Myocyte (in vitro differentiated cells): Measurements from ENCODE around the gene SPAG8. TPM values are rescaled to one million over a fixed set of nuclear protein-coding genes. Genes with fewer than 3 reads are reported as not detected.

Experiments
- DNase-seq: peaks from one replicate; pipeline ENCODE4 v3.0.0-alpha.2; 2012; ENCODE audit warnings: low read depth
- total RNA-seq: library from RNA; depleted of rRNA; stranded (reverse); fragments of >200 nt; gene quantifications from 2 replicates; pipeline ENCODE4 v1.2.3, GENCODE V29; 2014

SPAG8 gene
- total RNA-seq, 1 donor from 2014 or later = 3.4 TPM

GRCh38 chr9:35778496-35778895 lies 33.6 kb downstream of the SPAG8 start:
- DNase-seq = no peak

GRCh38 chr9:35776018-35776417 lies 36.0 kb downstream of the SPAG8 start:
- peak; percentile 17 for DNase-seq

DNA sequence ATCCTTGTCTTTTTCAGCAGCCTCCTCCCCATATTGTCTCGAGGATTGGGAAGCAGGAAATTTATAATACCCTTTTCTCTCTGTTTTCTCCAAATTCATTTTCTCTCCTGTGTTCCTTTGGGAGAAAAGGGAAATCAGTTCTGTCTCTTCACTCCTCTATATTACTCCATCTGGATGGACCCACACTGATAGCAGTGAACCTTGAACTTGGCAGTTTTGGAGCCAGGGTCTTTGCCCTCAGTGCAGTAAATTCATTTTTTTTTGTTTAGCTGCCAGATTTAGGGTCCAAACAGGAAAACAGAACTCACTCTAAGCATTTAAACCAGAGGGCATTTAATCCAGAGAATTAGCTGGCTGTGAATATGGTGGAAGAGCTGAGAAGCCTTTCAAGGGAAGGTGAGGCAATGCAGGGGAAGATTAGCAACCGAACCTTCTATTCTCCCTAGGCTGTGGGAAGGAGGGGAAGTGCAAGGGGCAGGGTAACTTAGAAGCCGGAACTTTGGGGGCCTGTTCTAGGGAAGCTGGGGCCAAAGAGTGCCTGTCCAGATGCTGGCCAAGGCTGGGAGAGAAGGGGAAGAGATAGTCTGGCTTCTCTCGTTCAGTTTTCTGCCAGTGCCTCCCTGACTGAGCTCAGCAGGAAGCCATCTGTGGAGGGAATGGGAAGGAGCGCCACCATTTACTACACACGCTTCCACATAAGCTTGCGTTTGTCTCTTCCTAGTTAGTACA lies 37.0 kb downstream of the SPAG8 start:
- no peak for DNase-seq

GRCh38 chr9:35771943-35772342 lies 40.1 kb downstream of the SPAG8 start:
- no peak for DNase-seq

GRCh38 chr9:35771534-35771933 lies 40.5 kb downstream of the SPAG8 start:
- DNase-seq = no peak

- no peak for DNase-seq
These were observed 41.0 kb downstream of the SPAG8 start for GRCh38 chr9:35771075-35771433.

- DNase-seq = no peak
These were observed 42.3 kb downstream of the SPAG8 start for GRCh38 chr9:35769763-35770162.

DNA sequence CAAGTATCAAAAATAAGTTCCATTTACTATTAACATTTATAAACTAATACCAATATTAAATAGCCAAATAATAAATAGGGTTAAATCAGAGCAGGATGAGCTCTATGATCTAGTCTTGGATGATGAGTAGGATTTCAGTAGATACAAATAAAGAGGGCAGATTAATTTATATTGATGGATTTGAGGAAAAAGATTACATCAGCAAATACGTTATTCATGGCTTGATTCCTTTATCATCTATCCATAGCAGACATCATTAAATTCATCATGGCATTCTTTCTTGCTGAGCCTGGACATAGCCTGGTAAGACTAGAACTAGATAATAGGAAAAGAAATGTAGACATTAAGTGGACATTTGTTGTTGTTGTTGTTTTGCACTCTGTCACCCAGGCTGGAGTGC lies 44.6 kb downstream of the SPAG8 start:
- DNase-seq = no peak

DNA sequence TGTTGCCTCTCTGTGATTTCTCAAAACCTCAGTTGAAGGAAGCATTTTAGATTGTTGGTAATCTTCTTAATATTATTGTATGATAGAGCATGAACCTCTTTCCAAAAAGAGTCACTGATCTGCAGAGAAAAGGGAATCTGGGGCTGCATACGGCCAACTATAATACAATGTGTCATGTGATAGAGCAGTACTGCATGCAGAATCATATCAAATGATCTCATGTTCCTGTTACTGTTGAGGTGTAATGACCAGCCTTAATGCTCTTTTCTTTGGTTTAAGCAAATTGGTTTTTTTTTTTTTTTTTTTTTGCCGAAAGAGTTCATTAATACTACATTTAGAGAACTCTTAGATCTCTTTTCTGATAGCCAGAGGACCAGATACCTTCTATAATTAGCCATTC lies 45.1 kb downstream of the SPAG8 start:
- DNase-seq = no peak

- DNase-seq = no peak
These were observed 48.3 kb downstream of the SPAG8 start for GRCh38 chr9:35763803-35764202.

GRCh38 chr9:35763181-35763580 lies 48.9 kb downstream of the SPAG8 start:
- DNase-seq = no peak

DNA sequence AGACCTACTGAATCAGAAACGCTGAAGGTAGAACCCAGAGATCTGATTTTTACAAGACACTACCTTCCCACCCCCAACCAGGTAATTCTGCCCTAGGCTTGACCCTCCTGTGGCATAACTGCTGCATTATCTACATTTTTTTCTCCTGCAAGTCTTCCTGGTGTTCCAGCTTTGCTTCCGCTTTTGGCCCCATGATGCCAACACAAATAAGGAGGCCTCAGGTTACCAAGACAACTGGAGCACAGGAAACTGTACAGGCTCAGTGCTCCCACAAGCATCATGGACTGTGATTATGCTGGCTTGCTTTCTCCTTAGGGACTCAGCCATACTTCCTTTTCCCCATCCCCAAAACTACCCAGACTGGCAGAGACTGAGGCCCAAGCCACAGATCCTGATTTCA lies 51.4 kb downstream of the SPAG8 start:
- DNase-seq = no peak

DNA sequence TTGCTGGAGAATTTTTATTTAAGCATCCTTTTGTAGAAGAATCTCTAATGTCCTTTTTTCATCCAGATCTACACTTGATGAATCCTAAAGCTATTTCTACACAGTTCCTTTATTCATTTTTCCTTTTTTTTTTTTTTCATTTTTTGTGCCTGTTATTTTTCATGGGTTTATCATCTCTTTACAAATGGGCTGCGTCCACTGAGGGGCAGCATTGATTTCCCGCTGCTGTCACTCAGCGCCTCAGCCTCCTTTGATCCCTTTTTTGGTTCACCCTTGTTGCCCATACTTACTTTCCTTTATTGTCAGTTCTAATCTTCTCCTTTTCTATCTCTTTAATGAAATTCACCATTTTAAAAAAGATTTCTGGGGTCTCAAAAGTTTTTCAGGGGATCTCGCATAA lies 52.3 kb downstream of the SPAG8 start:
- DNase-seq = no peak

Other genes starting within 250 kb of the SPAG8 start
- gene TESK1, start 207.0 kb downstream of the SPAG8 start, total RNA-seq = 63.5 and 76.8 TPM in 2 replicates
- 2.2 TPM in 2 replicates for gene CD72, start 193.8 kb downstream of the SPAG8 start, total RNA-seq
- not detected in 2 replicates for gene SIT1, start 161.3 kb downstream of the SPAG8 start, total RNA-seq
- gene RMRP, start 154.2 kb downstream of the SPAG8 start, total RNA-seq = 1,100 and 3,603 TPM in 2 replicates
- gene CCDC107, start 154.0 kb downstream of the SPAG8 start, total RNA-seq = 9.8 and 14.0 TPM in 2 replicates
- not detected in 2 replicates for gene ARHGEF39, start 147.1 kb downstream of the SPAG8 start, total RNA-seq
- 0.10 TPM in 1 of 2 replicates, not detected in the other for gene CA9, start 138.3 kb downstream of the SPAG8 start, total RNA-seq
- 13,316 and 13,583 TPM in 2 replicates for gene TPM2, start 122.3 kb downstream of the SPAG8 start, total RNA-seq
- 219 and 242 TPM in 2 replicates for gene TLN1, start 80.1 kb downstream of the SPAG8 start, total RNA-seq
- gene CREB3, start 79.6 kb downstream of the SPAG8 start, total RNA-seq = 69.1 and 79.9 TPM in 2 replicates
- 31.9 and 34.4 TPM in 2 replicates for gene GBA2, start 63.0 kb downstream of the SPAG8 start, total RNA-seq
- gene RGP1, start 63.0 kb downstream of the SPAG8 start, total RNA-seq = 15.5 and 17.3 TPM in 2 replicates
- gene MSMP, start 58.0 kb downstream of the SPAG8 start, total RNA-seq = not detected in 2 replicates
- gene NPR2, start 20.7 kb downstream of the SPAG8 start, total RNA-seq = 8.2 and 17.3 TPM in 2 replicates
- 24.4 and 30.0 TPM in 2 replicates for gene HINT2, start 2.8 kb upstream of the SPAG8 start, total RNA-seq
- not detected in 2 replicates for gene FAM221B, start 16.5 kb upstream of the SPAG8 start, total RNA-seq
- 6.8 and 8.8 TPM in 2 replicates for gene TMEM8B, start 17.0 kb upstream of the SPAG8 start, total RNA-seq
- gene OR13J1, start 58.1 kb upstream of the SPAG8 start, total RNA-seq = not detected in 2 replicates
- 0.37 and 1.5 TPM in 2 replicates for gene HRCT1, start 93.9 kb upstream of the SPAG8 start, total RNA-seq
- gene SPAAR, start 97.2 kb upstream of the SPAG8 start, total RNA-seq = not detected in 2 replicates
- not detected in 2 replicates for gene OR2S2, start 145.9 kb upstream of the SPAG8 start, total RNA-seq
- 9.8 and 11.1 TPM in 2 replicates for gene RECK, start 224.7 kb upstream of the SPAG8 start, total RNA-seq